UCSD-AML1 (cell line): ENCODE results near the gene INPP5B.
A peak's percentile ranks its signal among the peaks of the same experiment; 100 is the strongest.
"Not testable (repeated sequence)": the region's sequence is repeated elsewhere in the genome, so short reads cannot be mapped to it uniquely, and the experiment has no call there.

Experiments
- DNase-seq: peaks from one replicate; lab custom pipeline; 2025; ENCODE audit not compliant: unreplicated experiment; lab: John Stamatoyannopoulos, UW

Gene INPP5B

DNA sequence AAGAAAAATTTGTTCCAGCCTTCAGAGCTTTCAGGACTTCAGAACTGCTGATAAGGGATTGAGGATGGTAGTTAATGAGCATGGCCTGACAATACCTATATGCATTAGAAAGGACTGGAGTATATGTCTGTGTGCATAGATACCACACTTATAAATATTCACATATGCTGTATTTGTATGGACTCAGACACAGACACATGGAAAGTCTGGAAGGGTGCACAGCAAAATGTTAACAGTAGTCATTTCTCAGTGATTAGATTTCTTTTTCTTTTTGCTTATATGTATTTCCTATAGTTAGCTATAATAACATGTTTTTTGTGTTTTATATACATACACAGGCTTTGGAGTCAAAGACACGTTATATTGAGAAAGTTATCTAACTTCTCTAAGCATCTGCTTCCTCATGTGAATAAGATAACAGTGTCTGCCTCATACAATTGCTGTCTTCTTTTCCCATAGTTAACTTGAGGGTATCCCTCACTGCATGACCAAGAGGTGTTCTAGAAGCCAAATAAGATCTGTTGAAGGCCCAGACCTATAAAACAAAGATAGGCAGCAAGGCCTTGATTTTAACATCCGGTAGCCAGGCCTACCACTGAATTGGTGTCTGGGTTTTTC, 31.3 kb downstream of the INPP5B start:
- no peak for DNase-seq

- DNase-seq: no peak
Measured at GRCh38 chr1:37914719-37915475, 32.0 kb downstream of the INPP5B start.

GRCh38 chr1:37911478-37911877, 35.4 kb downstream of the INPP5B start:
- DNase-seq: not testable (repeated sequence)

DNA sequence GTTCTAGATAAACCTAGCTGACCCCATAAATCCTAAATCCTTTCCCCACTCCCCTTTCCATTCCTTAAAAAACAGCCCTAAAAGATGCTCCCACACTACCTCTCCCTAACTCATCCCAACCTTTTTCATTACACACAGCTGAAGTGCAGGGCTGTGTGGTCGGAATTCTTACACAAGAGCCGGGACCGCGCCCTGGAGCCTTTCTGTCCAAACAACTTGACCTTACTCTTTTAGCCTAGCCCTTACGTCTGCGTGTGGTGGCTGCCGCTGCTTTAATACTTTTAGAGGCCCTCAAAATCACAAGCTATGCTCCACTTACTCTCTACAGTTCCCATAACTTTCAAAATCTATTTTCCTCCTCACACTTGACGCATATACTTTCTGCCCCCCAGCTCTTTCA, 36.0 kb downstream of the INPP5B start:
- DNase-seq: not testable (repeated sequence)

- not testable (repeated sequence) for DNase-seq
Measured at GRCh38 chr1:37908531-37908930, 38.3 kb downstream of the INPP5B start.

DNA sequence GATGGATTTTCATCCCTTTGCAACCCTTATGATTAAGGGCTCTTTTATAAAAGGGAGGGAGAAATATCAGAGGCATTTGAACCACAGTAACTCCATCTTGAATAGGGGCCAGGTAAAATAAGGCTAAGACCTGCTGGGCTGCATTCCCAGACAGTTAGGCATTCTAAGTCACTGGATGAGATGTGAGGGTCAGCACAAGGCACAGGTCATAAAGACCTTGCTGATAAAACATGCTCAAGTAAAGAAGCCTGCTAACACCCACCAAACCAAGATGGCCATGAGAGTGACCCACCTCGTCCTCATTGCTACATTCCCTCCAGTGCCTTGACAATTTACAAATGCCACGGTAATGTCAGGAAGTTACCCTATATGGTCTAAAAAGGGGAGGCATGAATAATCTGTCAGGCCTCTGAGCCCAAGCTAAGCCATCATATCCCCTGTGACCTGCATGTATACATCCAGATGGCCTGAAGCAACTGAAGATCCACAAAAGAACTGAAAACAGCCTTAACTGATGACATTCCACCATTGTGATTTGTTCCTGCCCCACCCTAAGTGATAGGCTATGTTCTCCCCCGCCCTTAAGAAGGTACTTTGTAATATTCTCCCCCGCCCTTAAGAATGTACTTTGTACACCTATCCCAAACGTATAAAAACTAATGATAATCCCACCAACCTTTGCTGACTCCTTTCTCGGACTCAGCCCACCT, 39.3 kb downstream of the INPP5B start:
- DNase-seq: not testable (repeated sequence)

DNA sequence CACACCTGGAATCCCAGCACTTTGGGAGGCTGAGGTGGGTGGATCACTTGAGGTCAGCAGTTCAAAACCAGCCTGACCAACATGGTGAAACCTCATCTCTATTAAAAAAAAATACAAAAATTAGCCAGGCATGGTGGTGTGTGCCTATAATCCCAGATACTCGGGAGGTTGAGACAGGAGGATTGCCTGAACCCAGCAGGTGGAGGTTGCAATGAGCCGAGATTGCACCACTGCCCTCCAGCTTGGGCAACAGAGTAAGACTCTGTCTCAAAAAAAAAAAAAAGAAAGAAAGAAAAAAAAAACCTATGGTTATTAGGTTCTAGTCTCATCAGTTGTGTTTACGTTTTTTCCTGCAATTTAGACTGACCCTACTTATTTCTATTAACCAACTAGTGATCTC, 40.3 kb downstream of the INPP5B start:
- not testable (repeated sequence) for DNase-seq

- DNase-seq: no peak
Measured at GRCh38 chr1:37905727-37906126, 41.1 kb downstream of the INPP5B start.

GRCh38 chr1:37903921-37904320, 42.9 kb downstream of the INPP5B start:
- not testable (repeated sequence) for DNase-seq

- no peak for DNase-seq
Measured at GRCh38 chr1:37902983-37903382, 43.9 kb downstream of the INPP5B start.

DNA sequence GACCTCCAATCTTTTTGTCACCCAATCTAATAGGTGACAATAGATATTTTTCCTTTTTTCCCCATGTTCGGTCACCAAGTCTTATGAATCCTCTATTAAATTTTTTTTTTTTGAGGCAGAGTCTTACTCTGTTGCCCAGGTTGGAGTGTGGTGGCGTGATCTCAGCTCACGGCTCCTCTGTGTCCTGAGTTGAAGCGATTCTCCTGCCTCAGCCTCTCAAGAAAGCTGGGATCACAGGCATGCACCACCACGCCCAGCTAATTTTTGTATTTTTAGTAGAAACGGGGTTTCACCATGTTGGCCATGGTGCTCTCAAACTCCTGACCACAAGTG, 45.0 kb downstream of the INPP5B start:
- no peak for DNase-seq

DNA sequence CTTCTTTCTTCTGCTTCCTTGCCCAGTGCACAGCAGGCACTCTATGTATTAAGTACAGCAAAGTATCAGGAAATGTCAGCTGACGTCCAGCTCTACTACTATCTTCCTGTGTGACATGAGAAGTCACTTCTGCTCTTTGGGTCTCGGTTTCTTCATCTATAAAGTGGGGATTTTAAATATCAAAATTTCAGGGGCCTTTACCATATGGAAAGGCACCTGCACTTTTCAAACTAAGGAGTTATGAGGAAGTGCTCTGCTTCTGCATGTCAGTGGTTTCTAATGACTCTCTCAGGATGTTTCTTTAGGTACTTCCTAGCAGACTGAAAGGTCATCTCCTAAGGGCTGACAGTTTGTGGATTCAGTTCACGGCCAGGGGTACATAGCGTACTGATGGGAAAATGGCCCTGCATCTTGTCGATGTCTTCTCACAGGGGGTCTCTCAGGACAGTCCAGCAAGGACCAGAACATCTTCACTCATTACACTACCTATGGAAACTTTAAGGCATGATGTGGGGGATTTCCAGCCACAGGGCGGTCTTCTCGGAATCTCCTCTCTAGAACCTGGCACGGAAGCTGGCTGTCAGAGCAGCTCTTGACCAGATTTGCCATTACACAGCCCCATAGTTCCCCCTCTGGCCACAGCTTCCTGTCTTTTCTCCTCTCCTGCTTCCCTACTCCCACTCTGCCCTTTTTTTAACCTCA, 45.5 kb downstream of the INPP5B start:
- DNase-seq: peak; percentile 62

- not testable (repeated sequence) for DNase-seq
Measured at GRCh38 chr1:37897563-37897962, 49.3 kb downstream of the INPP5B start.

- no peak for DNase-seq
Measured at GRCh38 chr1:37893673-37894072, 53.2 kb downstream of the INPP5B start.

GRCh38 chr1:37892151-37893047, 54.5 kb downstream of the INPP5B start:
- DNase-seq: no peak

DNA sequence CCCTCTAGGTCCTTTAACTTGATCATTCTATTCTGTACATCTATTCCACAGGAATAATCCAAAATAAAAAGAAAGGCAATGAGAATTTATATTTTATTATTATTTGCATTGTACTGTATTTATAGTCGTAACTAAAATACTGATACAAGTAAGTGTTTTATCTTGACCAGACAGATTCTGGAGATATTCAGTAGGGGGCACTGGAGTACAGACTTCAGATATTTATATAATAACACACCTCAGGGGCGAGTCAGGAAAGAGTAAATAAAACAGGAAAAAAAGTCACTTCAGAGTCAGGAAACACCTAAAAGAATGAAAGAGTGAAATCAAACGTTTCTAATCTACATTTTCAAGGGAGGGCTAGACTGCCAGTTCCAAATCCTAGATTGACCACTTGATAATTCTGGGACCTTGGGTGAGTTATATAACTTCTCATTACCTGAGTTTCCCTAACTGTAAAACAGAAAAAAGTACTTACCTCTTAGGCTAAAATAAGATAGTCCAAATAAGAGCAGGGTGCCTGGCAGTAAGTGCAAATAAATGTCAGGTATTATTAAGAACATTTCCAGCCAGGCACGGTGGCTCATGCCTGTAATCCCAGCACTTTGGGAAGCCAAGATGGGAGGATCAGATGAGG, 56.4 kb downstream of the INPP5B start:
- no peak for DNase-seq

- DNase-seq: no peak
Measured at GRCh38 chr1:37888022-37888700, 58.7 kb downstream of the INPP5B start.

- DNase-seq: no peak
Measured at GRCh38 chr1:37884145-37884544, 62.7 kb downstream of the INPP5B start.

GRCh38 chr1:37883671-37884070, 63.2 kb downstream of the INPP5B start:
- no peak for DNase-seq
